HCT116 (cell line): Measurements from ENCODE around the gene TNRC6B. TPM values are rescaled to one million over a fixed set of nuclear protein-coding genes. Genes with fewer than 3 reads are reported as not detected.

Experiments used
- ATAC-seq: fragments of 200-7000 bp; cut with Tn5 transposase; 2 replicates; pipeline ENCODE4 v1.9.1; 2020; ENCODE audit warnings: mild to moderate bottlenecking, moderate library complexity
- BruUV-seq: library from RNA; stranded (reverse); fragments of 400-500 nt; replicated peaks from 2 replicates; lab custom pipeline; 2021; lab: Mats Ljungman, UMichigan
- CTCF ChIA-PET: fragments of 300-600 bp; sonication (Branson Sonifier 250); formaldehyde crosslinking; loops from one replicate; lab custom pipeline; 2021; ENCODE audit warnings: antibody characterized with exemption; lab: Charles Lee
- POLR2A ChIA-PET: fragments of 300-600, 350-600 bp; sonication (Branson Sonifier 250); formaldehyde crosslinking; loops from one replicate; lab custom pipeline; 2021; ENCODE audit warnings: antibody characterized with exemption; lab: Charles Lee
- RAD21 ChIA-PET, 2 experiments: fragments of 300-600 bp; sonication (Branson Sonifier 250); formaldehyde crosslinking; loops; one replicate each; lab custom pipeline; 2023; ENCODE audit warnings: low total read pairs in 2 of 2; ENCODE audit not compliant: uncharacterized antibody in 2 of 2, unreplicated experiment in 2 of 2, low non-redundant PET in 1 of 2; lab: Charles Lee
- DNase-seq: peaks from one replicate; pipeline ENCODE4 v3.0.0-alpha.2; 2010; ENCODE audit warnings: low read depth, low spot score
- H2AFZ ChIP-seq: fragments of 200-600 bp; shearing (Covaris generic), sonication (generic); 2 replicates; pipeline ENCODE4 v1.6.1; 2017; ENCODE audit warnings: low read depth, mixed run types, mixed read lengths, antibody characterized with exemption, low read length; ENCODE audit not compliant: poor library complexity, severe bottlenecking
- H3K27ac ChIP-seq: 2 replicates; pipeline ENCODE4 v1.5.1; 2012; ENCODE audit warnings: low read depth, low read length
- H3K27me3 ChIP-seq: fragments of 200-600 bp; sonication (generic); 2 replicates; pipeline ENCODE4 v1.6.1; 2016; ENCODE audit warnings: mixed run types, low read length, mixed read lengths; ENCODE audit not compliant: insufficient read depth
- H3K36me3 ChIP-seq, 2 experiments: fragments of 200-500 bp in 1 of 2; fragments of 200-600 bp in 1 of 2; sonication (Bioruptor generic) in 1 of 2; sonication (generic) in 1 of 2; 2 replicates each; pipeline versions ENCODE4 v1.5.1 to v1.6.1; 2014 to 2016; ENCODE audit warnings: low read length in 2 of 2, inconsistent platforms in 1 of 2, mixed read lengths in 1 of 2, mixed run types in 1 of 2; ENCODE audit not compliant: insufficient read depth in 2 of 2, control insufficient read depth in 1 of 2
- H3K4me1 ChIP-seq, 2 experiments: fragments of 200-600 bp in 1 of 2; sonication (generic) in 1 of 2; 2 replicates each; pipeline versions ENCODE4 v1.5.1 to v1.6.1; 2012 to 2017; ENCODE audit warnings: low read length in 2 of 2, inconsistent platforms in 1 of 2, mild to moderate bottlenecking in 1 of 2, mixed read lengths in 1 of 2, mixed run types in 1 of 2, moderate library complexity in 1 of 2; ENCODE audit not compliant: insufficient read depth in 2 of 2, control insufficient read depth in 1 of 2
- H3K4me2 ChIP-seq: fragments of 200-600 bp; sonication (generic); 2 replicates; pipeline ENCODE4 v1.6.1; 2017; ENCODE audit warnings: mixed run types, low read length, mixed read lengths
- H3K4me3 ChIP-seq, 2 experiments: fragments of 200-600 bp in 1 of 2; sonication (generic) in 1 of 2; replicated peaks in 1 of 2; 2 replicates each; pipeline ENCODE4 v1.5.1; 2011 to 2016; ENCODE audit warnings: low read length in 2 of 2, control low read depth in 1 of 2, low read depth in 1 of 2, mild to moderate bottlenecking in 1 of 2, mixed read lengths in 1 of 2, mixed run types in 1 of 2
- H3K79me2 ChIP-seq: fragments of 200-600 bp; sonication (generic); 2 replicates; pipeline ENCODE4 v1.6.1; 2017; ENCODE audit warnings: mild to moderate bottlenecking, mixed run types, low read length, moderate library complexity, mixed read lengths; ENCODE audit not compliant: insufficient read depth
- H3K9ac ChIP-seq: fragments of 200-600 bp; sonication (generic); 2 replicates; pipeline ENCODE4 v1.6.1; 2016; ENCODE audit warnings: low read length, mixed read lengths
- H3K9me2 ChIP-seq: fragments of 200-600 bp; sonication (generic), shearing (Covaris generic); 2 replicates; pipeline ENCODE4 v1.6.1; 2017; ENCODE audit warnings: mixed run types, mild to moderate bottlenecking, moderate library complexity; ENCODE audit not compliant: insufficient read depth
- H3K9me3 ChIP-seq, 2 experiments: fragments of 200-500 bp in 1 of 2; fragments of 200-600 bp in 1 of 2; sonication (Bioruptor generic) in 1 of 2; sonication (generic) in 1 of 2; 2 replicates each; pipeline ENCODE4 v1.6.1; 2014 to 2017; ENCODE audit warnings: low read length in 2 of 2, mixed read lengths in 2 of 2, inconsistent platforms in 1 of 2, low read depth in 1 of 2, mild to moderate bottlenecking in 1 of 2, mixed run types in 1 of 2, moderate library complexity in 1 of 2; ENCODE audit not compliant: control insufficient read depth in 1 of 2, insufficient read depth in 1 of 2
- H4K20me1 ChIP-seq: fragments of 200-600 bp; sonication (generic), shearing (Covaris generic); 2 replicates; pipeline ENCODE4 v1.6.1; 2017; ENCODE audit warnings: mixed run types, mild to moderate bottlenecking, moderate library complexity; ENCODE audit not compliant: insufficient read depth
- CEBPB ChIP-seq: IDR thresholded peaks from 2 replicates; pipeline ENCODE4 v1.6.1; 2012; ENCODE audit warnings: low read depth
- EGR1 ChIP-seq: IDR thresholded peaks from 2 replicates; pipeline ENCODE4 v1.6.1; 2012; ENCODE audit warnings: low read depth
- ELF1 ChIP-seq: IDR thresholded peaks from 2 replicates; pipeline ENCODE4 v1.6.1; 2012; ENCODE audit warnings: low read depth, borderline replicate concordance
- EZH2 ChIP-seq: fragments of 200-600 bp; sonication (generic); IDR thresholded peaks from 2 replicates; pipeline ENCODE4 v1.6.1; 2017; ENCODE audit warnings: antibody characterized with exemption, mixed run types
- FOSL1 ChIP-seq: IDR thresholded peaks from 2 replicates; pipeline ENCODE4 v1.6.1; 2012; ENCODE audit warnings: low read depth
- JUND ChIP-seq: IDR thresholded peaks from 2 replicates; pipeline ENCODE4 v1.6.1; 2012
- POLR2AphosphoS5 ChIP-seq: IDR thresholded peaks from 2 replicates; pipeline ENCODE4 v1.6.1; 2011; ENCODE audit warnings: mild to moderate bottlenecking, low read depth, low read length, moderate library complexity
- RAD21 ChIP-seq: IDR thresholded peaks from 2 replicates; pipeline ENCODE4 v1.6.1; 2012; ENCODE audit warnings: low read depth, mild to moderate bottlenecking
- SP1 ChIP-seq: IDR thresholded peaks from 2 replicates; pipeline ENCODE4 v1.6.1; 2012; ENCODE audit warnings: low read depth
- SRF ChIP-seq: IDR thresholded peaks from 2 replicates; pipeline ENCODE4 v1.6.1; 2012; ENCODE audit warnings: low read depth
- TCF7L2 ChIP-seq: IDR thresholded peaks from 2 replicates; pipeline ENCODE4 v1.7.0; 2011; ENCODE audit warnings: borderline replicate concordance, inconsistent platforms; ENCODE audit not compliant: insufficient read depth, insufficient read length; ENCODE audit errors: extremely low read depth
- ZFX ChIP-seq: fragments of 450-650 bp; IDR thresholded peaks from 2 replicates; pipeline ENCODE4 v1.6.1; 2017
- ZNF274 ChIP-seq: fragments of 200-500 bp; sonication (Bioruptor generic); IDR thresholded peaks from 2 replicates; pipeline ENCODE4 v1.6.1; 2014; ENCODE audit warnings: mild to moderate bottlenecking, low read depth, low read length, inconsistent platforms
- intact Hi-C: fragments of 100-400 bp; cut with micrococcal nuclease; formaldehyde crosslinking; loops from 2 replicates; pipeline ENCODE4 v1.10.0; 2022
- total RNA-seq: library from RNA; stranded (reverse); gene quantifications from one replicate; pipeline ENCODE4 v1.2.1, GENCODE V29; 2021; ENCODE audit not compliant: unreplicated experiment
- TF ChIP-seq, protein P1 (sequence below): IDR thresholded peaks from 2 replicates; pipeline ENCODE4 v1.6.1; 2012
- TF ChIP-seq, protein P2 (sequence below): IDR thresholded peaks from 2 replicates; pipeline ENCODE4 v1.6.1; 2011; ENCODE audit warnings: mild to moderate bottlenecking, low read length, moderate library complexity; ENCODE audit not compliant: insufficient replicate concordance; ENCODE audit errors: extremely low read depth
- TF ChIP-seq, protein P3 (sequence below): IDR thresholded peaks from 2 replicates; pipeline ENCODE4 v1.6.1; 2012; ENCODE audit warnings: low read depth
- TF ChIP-seq, protein P4 (sequence below), 3 experiments: fragments of 200-600 bp in 1 of 3; sonication (generic) in 1 of 3; IDR thresholded peaks in 2 of 3; conservative IDR thresholded peaks in 1 of 3; 2 replicates each; pipeline ENCODE4 v1.5.1; 2012 to 2017; ENCODE audit warnings: low read depth in 2 of 3, low read length in 2 of 3, antibody characterized with exemption in 1 of 3, borderline replicate concordance in 1 of 3, control low read depth in 1 of 3, mild to moderate bottlenecking in 1 of 3, mixed read lengths in 1 of 3, mixed run types in 1 of 3, moderate library complexity in 1 of 3; ENCODE audit not compliant: insufficient read depth in 1 of 3

The TNRC6B gene
- total RNA-seq, 1 experiment from 2014 or later: 29.8 TPM

DNA sequence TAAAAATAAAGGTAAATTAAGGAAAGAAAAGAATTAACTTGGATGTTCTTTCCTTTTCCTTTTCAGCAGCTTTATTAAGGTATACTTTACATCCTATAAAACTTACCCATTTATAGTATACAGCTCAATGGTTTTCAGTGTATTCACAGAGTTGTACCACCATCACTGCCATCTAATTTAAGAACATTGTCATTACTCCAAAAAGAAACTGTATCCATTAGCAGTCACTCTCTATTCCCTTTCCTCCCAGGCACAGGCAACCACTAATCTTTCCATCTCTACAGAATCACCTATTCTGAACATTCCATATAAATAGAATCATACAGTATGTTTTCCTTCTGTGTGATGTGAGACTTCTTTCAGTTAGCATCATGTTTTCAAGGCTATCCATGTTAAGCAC is 38.9 kb upstream of the TNRC6B start:
- intact Hi-C loops: no loop called here
- no peaks in the 10 kb centered on the region; the same call in 1 of the 2 replicates for H3K79me2 ChIP-seq
- ChIA-PET POLR2A (no interaction called here), RAD21 (no interaction called here), CTCF (no interaction called here)
- H3K9ac ChIP-seq: no peak overlapping the region
- H3K9me2 ChIP-seq: no peaks in the 10 kb centered on the region
- H3K27ac ChIP-seq: no peak overlapping the region
- H3K4me1 ChIP-seq: no peaks in the 10 kb centered on the region
- TF ChIP-seq, protein P1, sequence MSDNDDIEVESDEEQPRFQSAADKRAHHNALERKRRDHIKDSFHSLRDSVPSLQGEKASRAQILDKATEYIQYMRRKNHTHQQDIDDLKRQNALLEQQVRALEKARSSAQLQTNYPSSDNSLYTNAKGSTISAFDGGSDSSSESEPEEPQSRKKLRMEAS: no peak
- TF ChIP-seq ELF1 (no peak), FOSL1 (no peak), EZH2 (no peak), RAD21 (no peak), JUND (no peak), SP1 (no peak), EGR1 (no peak), SRF (no peak), ZFX (no peak), POLR2AphosphoS5 (no peak), ZNF274 (no peak), CEBPB (no peak), TCF7L2 (no peak)
- TF ChIP-seq, protein P2, sequence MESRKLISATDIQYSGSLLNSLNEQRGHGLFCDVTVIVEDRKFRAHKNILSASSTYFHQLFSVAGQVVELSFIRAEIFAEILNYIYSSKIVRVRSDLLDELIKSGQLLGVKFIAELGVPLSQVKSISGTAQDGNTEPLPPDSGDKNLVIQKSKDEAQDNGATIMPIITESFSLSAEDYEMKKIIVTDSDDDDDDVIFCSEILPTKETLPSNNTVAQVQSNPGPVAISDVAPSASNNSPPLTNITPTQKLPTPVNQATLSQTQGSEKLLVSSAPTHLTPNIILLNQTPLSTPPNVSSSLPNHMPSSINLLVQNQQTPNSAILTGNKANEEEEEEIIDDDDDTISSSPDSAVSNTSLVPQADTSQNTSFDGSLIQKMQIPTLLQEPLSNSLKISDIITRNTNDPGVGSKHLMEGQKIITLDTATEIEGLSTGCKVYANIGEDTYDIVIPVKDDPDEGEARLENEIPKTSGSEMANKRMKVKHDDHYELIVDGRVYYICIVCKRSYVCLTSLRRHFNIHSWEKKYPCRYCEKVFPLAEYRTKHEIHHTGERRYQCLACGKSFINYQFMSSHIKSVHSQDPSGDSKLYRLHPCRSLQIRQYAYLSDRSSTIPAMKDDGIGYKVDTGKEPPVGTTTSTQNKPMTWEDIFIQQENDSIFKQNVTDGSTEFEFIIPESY: no peak
- TF ChIP-seq, protein P3, sequence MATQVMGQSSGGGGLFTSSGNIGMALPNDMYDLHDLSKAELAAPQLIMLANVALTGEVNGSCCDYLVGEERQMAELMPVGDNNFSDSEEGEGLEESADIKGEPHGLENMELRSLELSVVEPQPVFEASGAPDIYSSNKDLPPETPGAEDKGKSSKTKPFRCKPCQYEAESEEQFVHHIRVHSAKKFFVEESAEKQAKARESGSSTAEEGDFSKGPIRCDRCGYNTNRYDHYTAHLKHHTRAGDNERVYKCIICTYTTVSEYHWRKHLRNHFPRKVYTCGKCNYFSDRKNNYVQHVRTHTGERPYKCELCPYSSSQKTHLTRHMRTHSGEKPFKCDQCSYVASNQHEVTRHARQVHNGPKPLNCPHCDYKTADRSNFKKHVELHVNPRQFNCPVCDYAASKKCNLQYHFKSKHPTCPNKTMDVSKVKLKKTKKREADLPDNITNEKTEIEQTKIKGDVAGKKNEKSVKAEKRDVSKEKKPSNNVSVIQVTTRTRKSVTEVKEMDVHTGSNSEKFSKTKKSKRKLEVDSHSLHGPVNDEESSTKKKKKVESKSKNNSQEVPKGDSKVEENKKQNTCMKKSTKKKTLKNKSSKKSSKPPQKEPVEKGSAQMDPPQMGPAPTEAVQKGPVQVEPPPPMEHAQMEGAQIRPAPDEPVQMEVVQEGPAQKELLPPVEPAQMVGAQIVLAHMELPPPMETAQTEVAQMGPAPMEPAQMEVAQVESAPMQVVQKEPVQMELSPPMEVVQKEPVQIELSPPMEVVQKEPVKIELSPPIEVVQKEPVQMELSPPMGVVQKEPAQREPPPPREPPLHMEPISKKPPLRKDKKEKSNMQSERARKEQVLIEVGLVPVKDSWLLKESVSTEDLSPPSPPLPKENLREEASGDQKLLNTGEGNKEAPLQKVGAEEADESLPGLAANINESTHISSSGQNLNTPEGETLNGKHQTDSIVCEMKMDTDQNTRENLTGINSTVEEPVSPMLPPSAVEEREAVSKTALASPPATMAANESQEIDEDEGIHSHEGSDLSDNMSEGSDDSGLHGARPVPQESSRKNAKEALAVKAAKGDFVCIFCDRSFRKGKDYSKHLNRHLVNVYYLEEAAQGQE: no peak
- TF ChIP-seq, protein P4, sequence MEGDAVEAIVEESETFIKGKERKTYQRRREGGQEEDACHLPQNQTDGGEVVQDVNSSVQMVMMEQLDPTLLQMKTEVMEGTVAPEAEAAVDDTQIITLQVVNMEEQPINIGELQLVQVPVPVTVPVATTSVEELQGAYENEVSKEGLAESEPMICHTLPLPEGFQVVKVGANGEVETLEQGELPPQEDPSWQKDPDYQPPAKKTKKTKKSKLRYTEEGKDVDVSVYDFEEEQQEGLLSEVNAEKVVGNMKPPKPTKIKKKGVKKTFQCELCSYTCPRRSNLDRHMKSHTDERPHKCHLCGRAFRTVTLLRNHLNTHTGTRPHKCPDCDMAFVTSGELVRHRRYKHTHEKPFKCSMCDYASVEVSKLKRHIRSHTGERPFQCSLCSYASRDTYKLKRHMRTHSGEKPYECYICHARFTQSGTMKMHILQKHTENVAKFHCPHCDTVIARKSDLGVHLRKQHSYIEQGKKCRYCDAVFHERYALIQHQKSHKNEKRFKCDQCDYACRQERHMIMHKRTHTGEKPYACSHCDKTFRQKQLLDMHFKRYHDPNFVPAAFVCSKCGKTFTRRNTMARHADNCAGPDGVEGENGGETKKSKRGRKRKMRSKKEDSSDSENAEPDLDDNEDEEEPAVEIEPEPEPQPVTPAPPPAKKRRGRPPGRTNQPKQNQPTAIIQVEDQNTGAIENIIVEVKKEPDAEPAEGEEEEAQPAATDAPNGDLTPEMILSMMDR (IDR thresholded peaks at IDR 0.05 in 2 of 3, conservative IDR thresholded peaks at IDR 0.05 in 1 of 3; ENCODE audit: borderline replicate concordance in 1 of 3, insufficient read depth in 1 of 3, low read depth in 2 of 3, low read length in 2 of 3): no peak
- no peak for ATAC-seq
- H3K4me3 ChIP-seq: no peak overlapping the region
- H3K27me3 ChIP-seq: no peaks in the 10 kb centered on the region
- no peaks in the 10 kb centered on the region for H4K20me1 ChIP-seq
- H3K9me3 ChIP-seq: no peaks in the 10 kb centered on the region
- no peak overlapping the region for H2AFZ ChIP-seq
- no peak for DNase-seq
- H3K36me3 ChIP-seq: no peaks in the 10 kb centered on the region
- H3K4me2 ChIP-seq: no peak overlapping the region
- BruUV-seq: no TSS peak
